ENCODE data around the gene ASH1L.
A peak's percentile ranks its signal among the peaks of the same experiment; 100 is the strongest.

ASH1L gene

DNA sequence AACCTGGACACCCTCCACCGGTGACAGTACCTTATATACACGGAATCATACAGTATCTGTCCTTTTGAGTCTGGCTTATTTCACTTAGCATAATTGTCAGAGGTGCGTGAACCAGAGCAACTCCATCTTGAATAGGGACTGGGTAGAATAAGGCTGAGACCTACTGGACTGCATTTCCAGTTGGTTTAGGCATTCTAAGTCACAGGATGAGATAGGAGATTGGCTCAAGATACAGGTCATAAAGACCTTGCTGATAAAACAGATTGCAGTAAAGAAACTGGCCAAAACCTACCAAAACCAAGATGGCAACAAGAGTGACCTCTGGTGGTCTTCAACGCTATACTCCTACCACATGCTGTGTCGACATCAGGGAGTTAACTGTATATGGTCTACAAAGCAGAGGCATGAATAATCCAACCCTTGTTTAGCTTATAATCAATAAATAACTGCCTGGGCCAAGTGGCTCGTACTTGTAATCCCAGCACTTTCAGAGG, 255.3 kb downstream of the ASH1L start:
- Histone ChIP-seq H3K79me2 (ENCODE audit: control insufficient read depth, insufficient read depth, low read length, unreplicated experiment) (peaks cover 34% of the 10 kb centered on the region), H3K36me3 (ENCODE audit: insufficient read depth, low read length) (peaks cover under 1% of the 10 kb centered on the region; the same call in 1 of the 2 replicates), H3K27me3 (ENCODE audit: insufficient read depth, low read length) (no peaks in the 10 kb centered on the region), H3K4me1 (ENCODE audit: control insufficient read depth, insufficient read depth, low read length, unreplicated experiment) (peaks cover 24% of the 10 kb centered on the region), H3K27ac (ENCODE audit: low read depth, low read length) (0 out of 2 replicates have a peak overlapping the region, but pooled peaks have one; percentile 97), H3K4me3 (ENCODE audit: low read depth, low read length) (no peak overlapping the region), H2AFZ (ENCODE audit: low read length, unreplicated experiment) (no peak overlapping the region)

DNA sequence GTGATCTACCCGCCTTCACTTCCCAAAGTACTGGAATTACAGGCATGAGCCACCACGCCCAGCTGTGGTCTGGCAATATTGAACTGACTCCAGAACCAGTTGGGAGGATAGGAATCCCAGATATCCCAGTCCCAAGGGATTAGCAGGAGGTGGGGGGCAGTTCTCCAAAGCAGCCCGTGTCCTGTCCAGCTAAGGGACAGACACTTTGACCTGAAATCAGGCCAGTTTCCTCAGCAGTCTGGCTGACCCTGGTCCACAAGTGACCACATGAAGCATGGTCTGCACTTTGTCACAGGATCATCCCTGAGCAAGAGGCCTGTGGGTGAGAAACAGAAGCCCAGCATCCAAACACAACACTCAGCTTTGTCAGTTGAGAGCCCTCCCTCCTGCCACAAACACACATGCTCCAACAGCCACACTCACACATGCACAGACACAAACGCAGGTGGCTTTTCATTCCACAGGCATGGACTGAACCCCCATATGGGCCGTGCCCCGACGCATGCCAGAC, 256.7 kb downstream of the ASH1L start:
- Histone ChIP-seq H3K4me1 (ENCODE audit: control insufficient read depth, insufficient read depth, low read length, unreplicated experiment) (peaks cover 20% of the 10 kb centered on the region), H3K79me2 (ENCODE audit: control insufficient read depth, insufficient read depth, low read length, unreplicated experiment) (peaks cover 22% of the 10 kb centered on the region), H2AFZ (ENCODE audit: low read length, unreplicated experiment) (peak overlapping the region; percentile 3), H3K36me3 (ENCODE audit: insufficient read depth, low read length) (no peaks in the 10 kb centered on the region), H3K27ac (ENCODE audit: low read depth, low read length) (no peak overlapping the region), H3K4me3 (ENCODE audit: low read depth, low read length) (no peak overlapping the region), H3K27me3 (ENCODE audit: insufficient read depth, low read length) (no peaks in the 10 kb centered on the region)

DNA sequence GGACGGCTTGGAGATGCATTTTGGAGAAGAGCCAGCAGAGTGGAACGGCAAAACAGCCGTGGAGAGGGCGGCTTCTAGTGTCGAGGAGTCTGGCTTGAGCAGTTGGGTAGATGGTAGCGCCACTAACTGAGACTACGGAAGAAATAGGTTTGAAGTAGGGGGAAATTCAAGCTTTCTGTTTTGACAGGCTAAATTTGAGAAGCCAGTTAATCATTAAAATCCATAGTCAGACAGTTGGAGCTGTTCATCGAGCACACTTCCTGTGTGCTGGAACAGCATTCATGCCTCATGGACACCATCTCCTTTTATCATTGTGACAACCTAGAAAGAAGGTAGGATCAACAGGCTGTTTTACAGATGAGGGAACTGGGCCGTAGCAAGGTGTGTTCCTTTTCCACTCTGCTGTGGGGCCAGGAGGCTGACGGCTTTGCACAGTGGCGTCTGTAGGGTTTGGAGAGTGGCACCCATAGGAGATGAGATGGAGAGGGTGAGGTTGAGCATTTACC, 258.0 kb downstream of the ASH1L start:
- Histone ChIP-seq H3K4me1 (ENCODE audit: control insufficient read depth, insufficient read depth, low read length, unreplicated experiment) (peaks cover 10% of the 10 kb centered on the region), H3K36me3 (ENCODE audit: insufficient read depth, low read length) (no peaks in the 10 kb centered on the region), H3K27me3 (ENCODE audit: insufficient read depth, low read length) (no peaks in the 10 kb centered on the region), H2AFZ (ENCODE audit: low read length, unreplicated experiment) (no peak overlapping the region), H3K27ac (ENCODE audit: low read depth, low read length) (no peak overlapping the region), H3K4me3 (ENCODE audit: low read depth, low read length) (no peak overlapping the region), H3K79me2 (ENCODE audit: control insufficient read depth, insufficient read depth, low read length, unreplicated experiment) (peaks cover 9% of the 10 kb centered on the region)

DNA sequence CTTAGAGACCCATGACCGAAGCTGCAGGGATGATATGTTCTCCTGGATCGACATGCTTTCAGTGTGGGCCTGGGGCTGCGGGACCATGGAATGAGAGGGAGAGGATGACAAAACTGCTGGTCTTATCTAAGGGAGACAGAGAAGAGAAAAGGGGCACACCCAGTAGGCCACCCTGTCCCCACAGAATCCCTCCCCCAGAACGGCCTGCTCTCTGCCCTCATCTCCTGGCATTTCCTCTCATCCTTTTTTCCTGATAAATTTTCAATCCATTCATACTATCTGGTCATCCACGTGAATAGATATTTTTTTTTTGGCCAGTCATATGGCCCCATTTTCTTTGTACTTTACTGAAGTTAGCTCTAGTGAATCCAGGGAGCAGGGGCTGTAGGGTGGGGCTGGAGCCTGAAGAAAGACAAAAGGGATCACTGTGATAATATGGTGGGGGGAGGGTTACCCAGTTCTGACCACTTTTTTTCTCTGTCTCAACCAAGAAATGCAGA, 261.2 kb downstream of the ASH1L start, which contains the start of gene PKLR:
Gene PKLR, minus strand, starts transcription at position 97 of the 500 bp plus-strand sequence. Its CDS starts 43 bp downstream, at position 54.
- H3K79me2 ChIP-seq (ENCODE audit: control insufficient read depth, insufficient read depth, low read length, unreplicated experiment): no peaks in the 10 kb centered on the region
- no peak within 1 kb of the TSS for H3K27ac ChIP-seq (ENCODE audit: low read depth, low read length)
- peaks cover 13% of the 10 kb centered on the region for H3K27me3 ChIP-seq (ENCODE audit: insufficient read depth, low read length)
- no peaks in the 10 kb centered on the region for H3K36me3 ChIP-seq (ENCODE audit: insufficient read depth, low read length)
- H2AFZ ChIP-seq (ENCODE audit: low read length, unreplicated experiment): no peak within 1 kb of the TSS
- H3K4me3 ChIP-seq (ENCODE audit: low read depth, low read length): no peak within 1 kb of the TSS
- peaks cover 4% of the 10 kb centered on the region for H3K4me1 ChIP-seq (ENCODE audit: control insufficient read depth, insufficient read depth, low read length, unreplicated experiment)

DNA sequence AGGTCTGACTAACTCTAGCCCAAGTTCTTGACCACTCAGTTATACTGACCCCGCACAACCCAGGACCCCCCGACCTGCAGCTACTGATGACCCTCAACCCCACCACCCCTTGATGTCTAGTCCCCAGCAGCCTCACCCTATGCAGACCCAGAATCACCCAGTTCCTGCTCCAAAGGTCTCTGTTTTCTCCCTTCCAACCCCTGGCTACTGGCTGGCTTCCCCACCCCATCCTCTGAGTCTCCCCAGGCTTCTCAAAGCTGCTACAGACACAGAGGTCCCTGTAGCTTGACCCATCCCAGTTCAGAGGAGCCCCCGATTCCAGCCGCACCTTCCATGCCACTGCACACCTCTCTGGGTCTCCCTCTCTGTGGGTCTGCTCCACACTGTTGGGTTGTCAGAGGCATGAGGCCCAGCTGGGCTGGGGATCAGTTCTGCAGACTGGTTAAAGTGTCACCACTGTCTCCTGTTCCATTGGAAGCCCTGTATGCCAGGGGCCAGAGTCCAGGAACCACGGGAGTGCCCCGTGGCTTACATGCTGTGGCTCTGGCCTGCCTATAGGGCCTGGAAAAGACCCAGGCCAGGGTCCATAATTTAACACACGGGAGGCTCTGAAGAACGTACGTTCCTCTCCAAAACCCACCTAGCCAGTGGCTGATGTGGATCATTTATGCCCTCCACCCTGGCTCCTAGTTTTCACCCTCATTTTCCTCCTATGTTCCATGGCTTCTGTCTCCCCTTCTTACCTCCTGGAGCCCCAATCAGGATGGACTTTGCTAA, 261.9 kb downstream of the ASH1L start:
- no peak overlapping the region for H3K27ac ChIP-seq (ENCODE audit: low read depth, low read length)
- H3K79me2 ChIP-seq (ENCODE audit: control insufficient read depth, insufficient read depth, low read length, unreplicated experiment): no peaks in the 10 kb centered on the region
- H3K36me3 ChIP-seq (ENCODE audit: insufficient read depth, low read length): no peaks in the 10 kb centered on the region
- peaks cover 20% of the 10 kb centered on the region for H3K27me3 ChIP-seq (ENCODE audit: insufficient read depth, low read length)
- no peak overlapping the region for H2AFZ ChIP-seq (ENCODE audit: low read length, unreplicated experiment)
- peaks cover under 1% of the 10 kb centered on the region for H3K4me1 ChIP-seq (ENCODE audit: control insufficient read depth, insufficient read depth, low read length, unreplicated experiment)
- H3K4me3 ChIP-seq (ENCODE audit: low read depth, low read length): no peak overlapping the region

DNA sequence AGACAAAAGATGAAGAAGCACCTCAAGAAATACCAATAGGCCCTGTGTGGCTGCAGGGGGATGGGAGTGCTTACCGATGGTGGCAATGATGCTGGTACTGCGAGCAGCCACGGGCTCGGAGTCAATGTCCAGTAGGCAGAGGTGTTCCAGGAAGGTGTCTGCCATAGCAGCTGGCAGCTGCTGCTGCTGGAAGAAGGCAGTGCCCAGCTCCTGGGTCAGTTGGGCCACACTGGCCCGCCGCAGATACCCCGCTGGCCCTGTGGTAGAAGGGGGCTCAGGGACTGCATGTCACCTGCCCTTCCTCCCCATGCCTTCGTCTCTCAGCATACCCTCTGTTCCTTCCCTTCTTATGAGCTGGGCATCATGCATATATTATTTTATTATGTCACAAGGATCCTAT, 262.6 kb downstream of the ASH1L start:
- H3K79me2 ChIP-seq (ENCODE audit: control insufficient read depth, insufficient read depth, low read length, unreplicated experiment): no peaks in the 10 kb centered on the region
- H3K4me1 ChIP-seq (ENCODE audit: control insufficient read depth, insufficient read depth, low read length, unreplicated experiment): no peaks in the 10 kb centered on the region
- H2AFZ ChIP-seq (ENCODE audit: low read length, unreplicated experiment): no peak overlapping the region
- H3K27ac ChIP-seq (ENCODE audit: low read depth, low read length): no peak overlapping the region
- H3K4me3 ChIP-seq (ENCODE audit: low read depth, low read length): no peak overlapping the region
- no peaks in the 10 kb centered on the region for H3K36me3 ChIP-seq (ENCODE audit: insufficient read depth, low read length)
- peaks cover 27% of the 10 kb centered on the region for H3K27me3 ChIP-seq (ENCODE audit: insufficient read depth, low read length)

DNA sequence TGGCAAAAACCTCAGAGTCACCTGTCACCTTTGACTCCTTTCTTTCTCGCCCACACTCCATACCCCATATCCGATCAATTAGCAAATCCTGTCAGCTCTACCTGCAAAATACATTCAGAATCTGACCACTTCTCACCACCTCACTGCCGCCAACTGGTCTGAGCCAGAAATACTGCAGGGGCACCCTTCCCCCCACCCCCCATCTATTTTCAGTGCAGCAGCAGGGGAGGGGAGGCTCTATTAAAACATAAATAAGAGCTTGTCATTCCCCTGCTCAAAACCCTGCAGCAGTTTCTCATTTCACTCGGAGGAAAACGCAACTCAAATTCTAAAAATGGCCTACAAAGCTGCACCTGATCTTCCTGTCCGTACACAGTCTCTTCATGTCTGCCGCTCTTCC, 265.2 kb downstream of the ASH1L start:
- Histone ChIP-seq H3K79me2 (ENCODE audit: control insufficient read depth, insufficient read depth, low read length, unreplicated experiment) (no peaks in the 10 kb centered on the region), H3K4me3 (ENCODE audit: low read depth, low read length) (no peak overlapping the region), H3K36me3 (ENCODE audit: insufficient read depth, low read length) (no peaks in the 10 kb centered on the region), H3K27me3 (ENCODE audit: insufficient read depth, low read length) (peaks cover 52% of the 10 kb centered on the region), H3K27ac (ENCODE audit: low read depth, low read length) (no peak overlapping the region), H3K4me1 (ENCODE audit: control insufficient read depth, insufficient read depth, low read length, unreplicated experiment) (no peaks in the 10 kb centered on the region), H2AFZ (ENCODE audit: low read length, unreplicated experiment) (no peak overlapping the region)

- Histone ChIP-seq H3K36me3 (ENCODE audit: insufficient read depth, low read length) (no peaks in the 10 kb centered on the region), H3K27me3 (ENCODE audit: insufficient read depth, low read length) (peaks cover 52% of the 10 kb centered on the region), H3K4me1 (ENCODE audit: control insufficient read depth, insufficient read depth, low read length, unreplicated experiment) (no peaks in the 10 kb centered on the region), H2AFZ (ENCODE audit: low read length, unreplicated experiment) (no peak overlapping the region), H3K27ac (ENCODE audit: low read depth, low read length) (no peak overlapping the region), H3K79me2 (ENCODE audit: control insufficient read depth, insufficient read depth, low read length, unreplicated experiment) (no peaks in the 10 kb centered on the region), H3K4me3 (ENCODE audit: low read depth, low read length) (no peak overlapping the region)
Measured at GRCh38 chr1:155296661-155297060, 265.9 kb downstream of the ASH1L start.

- H2AFZ ChIP-seq (ENCODE audit: low read length, unreplicated experiment): no peak overlapping the region
- H3K4me3 ChIP-seq (ENCODE audit: low read depth, low read length): no peak overlapping the region
Measured at GRCh38 chr1:155295942-155296267, 266.7 kb downstream of the ASH1L start.

DNA sequence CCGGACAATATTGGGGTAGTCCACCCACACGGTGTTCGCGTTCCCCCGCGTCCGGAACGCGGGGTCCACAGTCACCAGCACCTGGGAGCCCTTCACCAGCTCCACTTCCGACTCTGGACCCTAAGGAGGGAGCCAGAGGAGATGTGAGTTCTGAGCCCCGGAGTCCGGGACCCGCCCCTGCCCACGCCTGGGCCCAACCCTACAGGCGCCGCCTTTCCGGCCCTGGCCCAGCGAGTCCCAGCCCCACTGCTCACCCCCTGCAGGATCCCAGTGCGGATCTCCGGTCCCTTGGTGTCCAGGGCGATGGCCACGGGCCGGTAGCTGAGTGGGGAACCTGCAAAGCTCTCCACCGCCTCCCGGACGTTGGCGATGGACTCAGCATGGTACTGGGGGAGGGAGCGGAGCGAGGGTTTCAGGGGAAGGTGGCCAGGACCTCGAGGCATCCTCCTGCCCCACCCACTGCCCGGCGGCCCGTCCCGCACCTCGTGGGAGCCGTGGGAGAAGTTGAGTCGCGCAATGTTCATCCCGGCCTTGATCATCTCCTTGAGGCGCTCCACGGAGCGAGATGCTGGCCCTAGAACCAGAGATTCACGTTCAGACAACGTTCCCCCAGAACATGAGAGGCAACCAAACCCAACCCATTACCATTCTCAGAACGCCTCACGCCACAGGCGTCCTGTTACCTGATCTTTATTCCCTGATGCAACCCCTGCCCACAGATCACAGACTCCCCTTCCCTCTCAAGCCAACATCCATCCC, 267.2 kb downstream of the ASH1L start:
- Histone ChIP-seq H3K36me3 (ENCODE audit: insufficient read depth, low read length) (no peaks in the 10 kb centered on the region), H3K4me3 (ENCODE audit: low read depth, low read length) (no peak overlapping the region), H2AFZ (ENCODE audit: low read length, unreplicated experiment) (no peak overlapping the region), H3K79me2 (ENCODE audit: control insufficient read depth, insufficient read depth, low read length, unreplicated experiment) (no peaks in the 10 kb centered on the region), H3K27me3 (ENCODE audit: insufficient read depth, low read length) (peaks cover 52% of the 10 kb centered on the region), H3K4me1 (ENCODE audit: control insufficient read depth, insufficient read depth, low read length, unreplicated experiment) (no peaks in the 10 kb centered on the region), H3K27ac (ENCODE audit: low read depth, low read length) (no peak overlapping the region)

More at GRCh38 chr1:155295942-155296267, 266.7 kb downstream of the ASH1L start:
- peaks cover 52% of the 10 kb centered on the region for H3K27me3 ChIP-seq (ENCODE audit: insufficient read depth, low read length)
- H3K79me2 ChIP-seq (ENCODE audit: control insufficient read depth, insufficient read depth, low read length, unreplicated experiment): no peaks in the 10 kb centered on the region
- H3K27ac ChIP-seq (ENCODE audit: low read depth, low read length): no peak overlapping the region
- no peaks in the 10 kb centered on the region for H3K36me3 ChIP-seq (ENCODE audit: insufficient read depth, low read length)
- H3K4me1 ChIP-seq (ENCODE audit: control insufficient read depth, insufficient read depth, low read length, unreplicated experiment): no peaks in the 10 kb centered on the region

All from ACC112 (cell line).